GM21825 (cell line): Measurements from ENCODE around the gene CDC40.
A peak's percentile ranks its signal among the peaks of the same experiment; 100 is the strongest.

ENCODE experiments used
- ATAC-seq: cut with Tn5 transposase; IDR thresholded peaks from one replicate; pipeline ENCODE4 v1.9.1; 2021; ENCODE audit warnings: mild to moderate bottlenecking, moderate library complexity; ENCODE audit not compliant: unreplicated experiment

Gene CDC40

GRCh38 chr6:110180228-110181008 is at the start of gene CDC40:
Gene CDC40, plus strand, starts transcription at chr6:110180427. Its CDS starts 18 bp downstream, at chr6:110180445.
- ATAC-seq, result peak; percentile 45

DNA sequence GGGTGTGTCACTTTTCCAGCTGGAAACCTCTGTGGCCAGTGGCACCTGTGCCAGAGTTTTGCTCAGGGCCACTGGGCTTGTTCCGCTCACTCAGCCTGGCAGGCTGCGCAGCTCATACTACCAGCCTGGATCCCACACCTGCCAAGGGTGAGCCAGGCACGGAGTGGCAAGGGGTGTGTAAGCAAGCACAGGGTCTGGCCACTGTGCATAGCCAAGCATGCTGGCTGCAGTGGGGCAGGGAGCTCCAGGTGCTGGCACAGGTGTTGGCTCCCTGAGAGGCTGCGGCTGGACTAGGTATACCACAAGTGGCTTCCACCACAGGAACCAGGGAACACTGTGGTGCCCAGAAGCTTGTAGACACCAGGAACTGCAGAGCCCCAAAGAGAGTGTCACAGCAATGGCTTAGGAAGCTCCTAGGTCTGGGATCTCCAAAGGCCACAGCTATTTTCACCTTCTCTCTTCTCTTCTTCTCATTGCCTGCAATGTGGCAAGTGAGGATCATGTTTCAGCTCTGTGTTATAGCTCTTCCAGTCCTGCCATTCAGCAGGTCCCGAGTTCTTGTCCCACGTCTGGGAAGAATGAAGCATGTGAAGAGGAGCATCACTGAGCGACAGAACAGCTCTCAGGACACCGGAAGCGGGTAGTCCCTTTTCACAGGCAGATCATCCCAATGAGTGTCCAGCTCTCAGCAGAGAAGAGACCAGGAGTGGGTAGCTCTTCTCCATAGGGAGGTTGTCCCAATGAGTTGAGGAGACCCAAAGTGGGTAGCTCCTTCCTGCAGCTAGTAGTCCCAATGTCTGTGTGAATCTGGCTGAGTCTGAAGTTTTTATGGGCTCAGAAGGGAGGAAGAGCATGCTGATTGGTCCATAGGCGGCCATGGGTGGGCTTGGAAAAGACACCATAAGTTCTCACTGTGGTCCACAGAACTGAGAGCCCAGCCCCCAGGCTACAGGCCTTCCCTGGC is 42.0 kb upstream of the CDC40 start:
- no peak for ATAC-seq

DNA sequence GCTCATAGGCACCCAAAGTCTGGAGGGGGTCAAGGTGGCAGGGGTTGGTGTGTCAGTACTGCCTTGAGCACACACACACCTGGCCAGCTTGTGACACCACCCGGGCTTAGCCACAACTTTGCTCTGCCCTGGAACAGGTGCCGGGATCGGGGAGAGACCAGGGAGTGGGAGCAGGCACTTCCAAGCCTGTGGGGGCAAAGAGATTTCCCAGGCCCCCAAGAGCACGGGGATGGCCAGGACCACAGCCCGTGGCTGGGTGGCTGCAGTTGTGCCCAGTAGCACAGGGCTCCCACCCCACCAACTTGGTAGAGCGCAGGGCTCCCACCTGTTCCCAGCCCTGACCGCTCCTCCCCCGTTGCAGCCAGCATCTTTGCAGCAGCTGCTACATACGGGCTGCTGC is 41.2 kb upstream of the CDC40 start:
- no peak for ATAC-seq

DNA sequence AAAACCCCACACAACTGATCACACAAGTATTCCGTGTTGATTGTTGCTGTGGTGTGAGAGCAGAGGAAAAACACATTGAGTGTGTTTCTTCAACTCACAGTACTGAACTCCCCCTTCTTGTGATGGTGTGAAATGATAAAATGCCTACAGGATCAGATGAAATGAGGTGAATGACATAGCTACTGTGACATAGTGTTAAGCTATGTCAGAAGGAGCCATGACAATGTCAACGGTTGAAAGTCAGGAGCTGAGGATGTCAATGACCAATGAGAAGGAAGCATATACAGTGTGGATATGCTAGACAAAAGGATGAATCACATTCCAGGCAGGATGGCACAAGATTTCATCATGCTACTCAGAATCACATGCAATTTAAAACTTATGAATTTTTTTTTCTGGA is 39.6 kb upstream of the CDC40 start:
- no peak for ATAC-seq

- no peak for ATAC-seq
Observed at GRCh38 chr6:110147870-110148269, 32.4 kb upstream of the CDC40 start.

GRCh38 chr6:110158479-110158878 is 21.7 kb upstream of the CDC40 start:
- no peak for ATAC-seq

DNA sequence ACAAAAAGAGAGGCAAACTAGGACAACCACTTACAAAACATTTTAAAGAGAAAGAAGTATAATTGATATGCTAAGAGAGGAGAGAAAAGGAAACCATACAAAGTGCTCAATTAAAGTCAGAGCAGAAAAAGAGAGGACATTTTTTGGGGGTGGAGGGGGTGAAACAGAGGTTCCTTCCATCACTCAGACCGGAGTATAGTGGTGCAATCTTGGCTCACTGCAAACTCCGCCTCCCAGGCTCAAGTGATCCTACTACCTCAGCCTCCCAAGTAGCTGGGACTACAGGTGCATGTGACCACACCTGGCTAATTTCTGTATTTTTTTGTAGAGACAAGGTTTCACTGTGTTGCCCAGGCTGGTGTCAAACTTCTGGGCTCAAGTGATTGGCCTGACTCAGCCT is 10.1 kb upstream of the CDC40 start:
- no peak for ATAC-seq

DNA sequence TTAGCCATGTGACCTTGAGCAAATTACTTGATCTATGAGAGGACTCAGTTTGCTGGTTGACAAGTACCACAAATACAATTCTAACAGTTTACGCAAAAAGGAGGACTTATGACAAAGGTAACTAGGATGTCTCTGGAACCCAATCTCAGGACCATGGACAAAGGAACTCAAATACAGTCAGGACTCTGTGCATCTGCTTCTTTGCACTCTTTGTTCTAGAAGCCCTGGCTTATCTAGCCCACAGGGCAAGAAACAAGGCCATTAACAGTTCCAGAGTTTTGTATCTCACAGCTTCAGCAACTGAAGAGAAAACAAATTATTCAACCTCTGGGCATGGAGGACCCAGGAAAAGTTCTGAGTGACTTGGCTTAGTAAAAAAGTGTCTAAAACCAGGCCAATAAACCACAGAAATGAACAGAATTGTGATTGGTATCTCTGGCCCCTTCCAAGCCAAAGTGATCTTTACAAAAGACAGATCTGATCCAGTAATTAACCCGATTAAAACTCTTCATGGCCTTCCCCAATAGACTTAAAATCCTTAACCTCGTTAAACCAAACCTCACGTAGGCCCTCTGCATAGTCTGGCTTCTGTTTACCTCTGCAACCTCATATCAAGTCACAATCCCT is 6.6 kb upstream of the CDC40 start:
- ATAC-seq, result no peak

GRCh38 chr6:110178626-110179405 is 1.4 kb upstream of the CDC40 start:
- ATAC-seq, result peak; percentile 30

DNA sequence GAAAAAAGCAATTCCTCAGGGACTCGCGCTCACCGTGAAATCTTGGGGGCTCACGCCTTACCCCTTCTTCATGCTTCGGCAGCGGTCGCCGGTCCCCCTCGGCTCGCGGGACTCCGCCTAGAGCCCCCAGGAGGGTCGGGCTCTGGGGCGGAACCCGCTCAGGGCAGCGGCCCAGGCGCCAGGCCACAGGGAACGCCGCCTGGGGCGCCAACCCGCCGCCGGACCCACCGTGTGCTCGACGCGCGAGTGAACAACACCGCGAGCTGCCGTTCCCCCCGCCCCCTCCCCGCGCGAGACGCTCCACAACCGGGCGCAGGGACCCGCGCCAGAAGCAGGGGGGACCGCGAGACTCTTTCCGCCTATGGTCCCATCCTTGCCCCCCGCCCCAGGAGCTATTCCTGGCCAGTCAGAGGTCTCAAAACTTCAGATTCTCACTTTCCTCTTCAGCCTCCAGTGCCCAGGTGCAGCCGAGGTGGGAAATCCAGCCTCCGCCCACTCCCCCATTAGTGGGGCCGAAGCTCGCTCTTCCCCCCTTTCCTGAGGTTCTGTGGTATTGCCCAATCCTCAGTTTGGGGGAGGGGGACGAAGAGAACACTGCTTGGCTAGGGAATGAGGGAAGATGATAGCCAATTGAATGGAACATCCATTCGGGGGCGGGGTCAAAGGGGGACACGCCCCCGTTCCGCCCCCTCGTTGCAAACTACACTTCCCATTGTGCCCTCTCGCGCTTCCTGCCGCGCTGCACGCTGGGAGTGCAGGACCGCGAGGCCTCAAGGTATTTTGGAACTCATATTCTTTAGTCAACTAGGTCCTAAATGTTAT is 610 bp upstream of the CDC40 start, which contains the start of gene WASF1:
Gene WASF1, minus strand, starts transcription at position 265 of the 822 bp plus-strand sequence. CDS start 52,069 bp downstream, outside the sequence.
- peak; percentile 85 for ATAC-seq

DNA sequence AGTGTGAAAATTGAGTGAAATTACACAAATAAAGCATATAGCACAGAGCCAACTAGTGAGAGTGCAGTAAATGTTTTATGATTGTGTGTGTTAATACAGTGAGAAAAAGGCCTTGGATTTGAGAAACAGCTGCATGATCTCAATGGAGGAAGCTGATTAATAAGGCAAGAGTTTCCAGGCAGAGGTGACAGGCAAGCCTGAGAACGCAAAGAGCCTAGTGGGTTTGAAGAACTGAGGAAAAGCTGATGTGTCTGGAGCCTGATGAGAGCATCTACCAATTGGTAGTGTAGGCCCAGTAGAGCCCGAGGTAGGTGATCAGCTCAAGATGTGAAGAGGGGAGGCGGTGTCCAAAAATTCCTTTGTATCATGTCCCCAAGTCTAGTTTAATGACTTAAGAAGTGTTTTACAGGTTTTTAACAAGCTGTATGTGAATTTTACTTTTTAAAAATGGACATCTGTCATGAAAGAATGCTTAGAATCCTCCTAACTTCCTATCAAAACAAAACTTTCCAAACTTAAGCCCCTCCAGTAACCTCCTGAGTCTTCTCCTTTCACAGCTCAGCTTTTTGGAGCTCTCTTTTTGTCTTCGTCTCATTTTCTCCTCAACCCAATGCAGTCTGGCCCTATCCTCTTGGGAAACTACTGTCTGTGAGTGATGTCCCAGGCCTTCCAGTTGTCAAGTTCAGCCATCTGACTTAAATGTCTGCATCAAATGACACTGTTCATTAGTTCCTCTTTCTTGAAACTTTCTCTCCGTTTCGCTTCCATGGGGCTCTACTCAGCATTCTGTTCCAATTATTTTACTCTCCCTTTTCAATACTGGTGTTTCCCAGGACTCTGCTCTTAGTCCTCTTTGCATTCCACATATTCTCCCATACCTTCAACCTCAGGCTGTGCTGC is 1.2 kb downstream of the CDC40 start:
- ATAC-seq, result no peak

DNA sequence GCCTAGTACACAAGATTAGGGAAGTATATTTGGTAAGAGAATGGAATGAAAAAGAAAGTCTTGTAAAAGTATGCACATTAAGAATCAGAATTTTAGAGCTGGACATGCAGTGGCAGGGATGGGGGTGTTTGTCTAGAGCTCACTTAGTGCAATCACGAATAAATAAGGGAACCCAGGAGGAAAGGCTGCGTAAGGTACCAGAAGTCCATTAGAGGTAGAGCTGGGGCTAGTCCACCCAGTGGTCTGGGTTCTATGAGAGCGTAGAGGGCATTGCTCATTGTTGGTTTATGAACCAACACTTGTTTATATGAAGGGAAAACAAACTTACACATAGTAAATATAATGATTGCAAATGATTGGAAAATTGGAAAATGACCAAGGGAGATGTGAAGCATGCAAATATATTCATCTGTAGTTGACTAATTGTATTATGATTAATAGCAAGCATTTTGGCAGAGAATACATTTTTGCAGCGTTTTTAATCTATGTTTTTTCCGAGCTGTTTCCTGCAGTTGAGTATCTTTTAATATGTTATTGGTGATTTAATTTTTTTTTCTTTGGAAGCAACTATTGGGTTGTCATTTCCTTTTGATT is 3.2 kb downstream of the CDC40 start:
- no peak for ATAC-seq

DNA sequence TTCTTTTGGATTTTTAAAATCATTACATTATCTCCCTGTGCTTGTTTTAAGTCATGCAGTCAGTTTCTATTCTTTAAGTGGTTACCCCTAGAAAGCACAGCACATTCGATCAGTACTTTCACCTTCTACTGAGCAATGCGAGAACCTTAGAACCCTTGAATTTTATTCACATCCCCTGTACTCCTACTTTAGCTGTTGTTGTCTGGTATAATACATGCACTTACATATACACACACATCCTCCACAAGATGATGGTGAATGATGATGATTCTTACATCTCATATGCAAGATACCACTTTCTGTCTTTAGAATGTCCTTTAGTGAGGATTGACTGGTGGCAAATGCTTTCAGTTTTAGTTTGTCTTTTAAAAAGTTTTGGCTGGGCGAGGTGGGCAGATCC is 5.7 kb downstream of the CDC40 start:
- ATAC-seq, result peak; percentile 45

GRCh38 chr6:110188791-110189190 is 8.6 kb downstream of the CDC40 start:
- no peak for ATAC-seq

DNA sequence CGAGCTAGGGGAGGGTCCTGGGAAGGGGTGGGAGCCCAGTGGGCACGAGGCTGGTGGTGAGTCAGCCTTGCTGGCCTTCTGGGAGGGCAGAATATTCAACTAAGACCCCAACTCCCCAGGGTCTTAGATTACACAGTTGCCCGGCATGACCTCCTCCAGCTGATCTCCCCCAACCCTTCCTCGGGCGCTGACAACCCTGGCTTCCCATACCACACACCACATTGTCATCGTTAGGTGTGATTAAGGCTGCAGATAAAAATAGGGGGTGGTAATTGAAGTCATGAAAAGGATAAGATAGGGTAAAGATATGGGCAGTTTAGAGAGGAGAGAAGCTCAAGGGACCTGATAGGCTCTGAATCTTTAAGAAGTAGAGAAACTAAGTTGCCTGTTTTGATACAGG is 10.5 kb downstream of the CDC40 start:
- no peak for ATAC-seq

- no peak for ATAC-seq
Observed at GRCh38 chr6:110191477-110191876, 11.2 kb downstream of the CDC40 start.

DNA sequence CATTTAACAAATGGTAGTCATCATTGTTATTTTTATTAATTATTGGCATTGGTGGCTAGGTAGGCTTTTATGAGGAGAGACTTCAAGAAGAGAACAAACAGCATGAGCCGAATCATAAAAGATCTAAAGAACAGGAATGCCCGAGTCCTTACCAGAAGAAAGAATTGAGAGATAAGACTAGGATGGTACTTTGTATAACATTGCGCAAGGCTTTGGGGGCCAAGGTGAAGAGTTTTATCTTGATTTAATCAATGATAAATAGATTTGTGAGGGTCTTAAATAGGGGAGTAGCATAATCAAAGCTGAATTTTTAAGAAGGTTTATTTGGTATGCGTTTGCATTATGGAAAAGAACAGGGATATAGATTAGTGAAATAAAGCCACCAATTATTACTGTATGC is 15.4 kb downstream of the CDC40 start:
- ATAC-seq, result no peak

- no peak for ATAC-seq
Observed at GRCh38 chr6:110196874-110197273, 16.6 kb downstream of the CDC40 start.
